ENCODE measurements around the gene LSAMP. TPM values are rescaled to one million over a fixed set of nuclear protein-coding genes. Genes with fewer than 3 reads are reported as not detected.

The LSAMP gene
- total RNA-seq, 1 donor from 2014 or later, result 10.2 TPM

GRCh38 chr3:116259984-116260383, 185.3 kb downstream of the LSAMP start:
- Histone ChIP-seq H3K4me3 (ENCODE audit: low read depth, low read length) (no peak overlapping the region), H3K36me3 (ENCODE audit: control insufficient read depth, insufficient read depth, low read length) (no peaks in the 10 kb centered on the region), H3K27me3 (ENCODE audit: control insufficient read depth, insufficient read depth, low read length) (no peaks in the 10 kb centered on the region)
- no peak for DNase-seq (ENCODE audit: low read depth)
- TF ChIP-seq, protein P1, sequence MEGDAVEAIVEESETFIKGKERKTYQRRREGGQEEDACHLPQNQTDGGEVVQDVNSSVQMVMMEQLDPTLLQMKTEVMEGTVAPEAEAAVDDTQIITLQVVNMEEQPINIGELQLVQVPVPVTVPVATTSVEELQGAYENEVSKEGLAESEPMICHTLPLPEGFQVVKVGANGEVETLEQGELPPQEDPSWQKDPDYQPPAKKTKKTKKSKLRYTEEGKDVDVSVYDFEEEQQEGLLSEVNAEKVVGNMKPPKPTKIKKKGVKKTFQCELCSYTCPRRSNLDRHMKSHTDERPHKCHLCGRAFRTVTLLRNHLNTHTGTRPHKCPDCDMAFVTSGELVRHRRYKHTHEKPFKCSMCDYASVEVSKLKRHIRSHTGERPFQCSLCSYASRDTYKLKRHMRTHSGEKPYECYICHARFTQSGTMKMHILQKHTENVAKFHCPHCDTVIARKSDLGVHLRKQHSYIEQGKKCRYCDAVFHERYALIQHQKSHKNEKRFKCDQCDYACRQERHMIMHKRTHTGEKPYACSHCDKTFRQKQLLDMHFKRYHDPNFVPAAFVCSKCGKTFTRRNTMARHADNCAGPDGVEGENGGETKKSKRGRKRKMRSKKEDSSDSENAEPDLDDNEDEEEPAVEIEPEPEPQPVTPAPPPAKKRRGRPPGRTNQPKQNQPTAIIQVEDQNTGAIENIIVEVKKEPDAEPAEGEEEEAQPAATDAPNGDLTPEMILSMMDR (IDR thresholded peaks at IDR 0.05; ENCODE audit: insufficient read depth, low read length, poor library complexity, severe bottlenecking), result no peak

DNA sequence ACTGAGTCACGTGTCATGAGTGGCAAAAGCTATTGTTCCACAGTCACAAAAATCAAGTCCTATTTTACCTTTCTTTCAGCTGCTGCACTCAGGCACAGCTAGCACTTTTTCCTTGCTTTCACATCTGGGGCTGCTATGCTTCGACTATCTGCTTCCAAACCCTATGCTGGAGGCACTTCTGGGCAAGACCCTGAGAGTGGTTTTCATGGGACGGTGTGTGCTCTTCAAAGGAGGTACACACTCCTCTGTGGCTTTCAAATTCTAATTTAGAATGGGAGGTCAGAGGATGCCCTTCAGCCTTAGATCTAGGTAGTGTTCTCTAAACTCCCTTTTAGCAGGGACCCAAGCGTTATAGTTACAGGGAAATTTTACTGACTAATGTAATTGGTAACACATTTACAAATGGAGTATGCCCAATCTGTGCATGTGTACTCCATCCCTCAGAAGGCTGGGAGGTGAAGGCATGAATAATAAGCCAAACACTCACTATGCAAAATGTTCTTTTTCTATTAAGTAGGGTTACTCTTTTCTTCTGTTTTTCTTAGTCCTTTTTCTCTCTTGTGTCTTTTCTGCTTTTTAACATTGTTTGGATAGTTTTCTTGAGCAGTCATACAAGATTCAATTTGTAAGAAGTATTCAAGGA, 188.3 kb downstream of the LSAMP start:
- peak; percentile 21 for DNase-seq (ENCODE audit: low read depth)

DNA sequence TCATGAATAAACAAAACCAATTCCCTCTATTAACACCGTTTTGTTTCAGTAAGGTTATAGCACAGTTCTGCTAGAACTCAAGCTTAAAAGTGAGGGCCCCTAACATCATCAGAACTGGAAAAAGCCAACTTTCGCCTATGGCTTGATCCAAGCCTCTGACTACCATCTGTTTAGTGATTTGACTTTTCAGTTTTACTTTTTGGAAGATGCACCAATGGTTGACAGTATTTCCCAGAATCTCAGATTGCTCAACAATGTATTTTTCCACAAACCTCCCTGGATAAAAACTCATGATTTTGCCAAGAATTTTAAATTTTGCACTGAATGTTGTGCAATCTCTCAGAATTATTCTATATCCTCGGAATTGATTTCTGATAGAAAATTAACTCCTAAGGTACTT, 190.7 kb downstream of the LSAMP start:
- DNase-seq (ENCODE audit: low read depth), result no peak
- H3K27me3 ChIP-seq (ENCODE audit: control insufficient read depth, insufficient read depth, low read length), result no peaks in the 10 kb centered on the region
- no peak overlapping the region for H3K4me3 ChIP-seq (ENCODE audit: low read depth, low read length)
- H3K36me3 ChIP-seq (ENCODE audit: control insufficient read depth, insufficient read depth, low read length), result no peaks in the 10 kb centered on the region
- TF ChIP-seq, protein P1 (IDR thresholded peaks at IDR 0.05; ENCODE audit: insufficient read depth, low read length, poor library complexity, severe bottlenecking), result no peak

More for the DNA sequence above, 188.3 kb downstream of the LSAMP start:
- no peaks in the 10 kb centered on the region for H3K27me3 ChIP-seq (ENCODE audit: control insufficient read depth, insufficient read depth, low read length)
- TF ChIP-seq, protein P1 (IDR thresholded peaks at IDR 0.05; ENCODE audit: insufficient read depth, low read length, poor library complexity, severe bottlenecking), result no peak
- H3K4me3 ChIP-seq (ENCODE audit: low read depth, low read length), result no peak overlapping the region
- no peaks in the 10 kb centered on the region for H3K36me3 ChIP-seq (ENCODE audit: control insufficient read depth, insufficient read depth, low read length)

DNA sequence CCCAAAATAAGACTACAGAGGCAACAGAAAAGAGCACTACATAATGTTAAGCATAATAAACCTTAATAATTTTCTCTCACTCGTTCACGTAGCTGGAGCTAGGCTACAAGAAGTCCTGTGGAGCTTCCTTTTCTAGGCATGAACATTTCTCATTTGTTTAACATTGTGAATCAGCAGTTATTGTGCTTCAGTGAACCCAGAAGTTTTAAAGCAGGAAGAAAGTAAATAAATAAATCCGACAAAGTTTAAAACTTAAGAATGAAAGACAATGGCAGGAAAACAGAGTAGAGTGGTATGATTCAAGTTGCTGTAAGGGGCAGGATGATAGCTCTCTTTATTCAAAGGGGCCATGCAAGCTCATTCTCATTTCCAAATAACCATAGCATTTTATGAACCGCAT, 191.8 kb downstream of the LSAMP start:
- Histone ChIP-seq H3K27me3 (ENCODE audit: control insufficient read depth, insufficient read depth, low read length) (no peaks in the 10 kb centered on the region), H3K36me3 (ENCODE audit: control insufficient read depth, insufficient read depth, low read length) (no peaks in the 10 kb centered on the region), H3K4me3 (ENCODE audit: low read depth, low read length) (no peak overlapping the region)
- DNase-seq (ENCODE audit: low read depth), result no peak
- TF ChIP-seq, protein P1 (IDR thresholded peaks at IDR 0.05; ENCODE audit: insufficient read depth, low read length, poor library complexity, severe bottlenecking), result no peak

GRCh38 chr3:116247605-116248004, 197.7 kb downstream of the LSAMP start:
- Histone ChIP-seq H3K4me3 (ENCODE audit: low read depth, low read length) (no peak overlapping the region), H3K27me3 (ENCODE audit: control insufficient read depth, insufficient read depth, low read length) (no peaks in the 10 kb centered on the region), H3K36me3 (ENCODE audit: control insufficient read depth, insufficient read depth, low read length) (no peaks in the 10 kb centered on the region)
- TF ChIP-seq, protein P1 (IDR thresholded peaks at IDR 0.05; ENCODE audit: insufficient read depth, low read length, poor library complexity, severe bottlenecking), result no peak
- DNase-seq (ENCODE audit: low read depth), result no peak

DNA sequence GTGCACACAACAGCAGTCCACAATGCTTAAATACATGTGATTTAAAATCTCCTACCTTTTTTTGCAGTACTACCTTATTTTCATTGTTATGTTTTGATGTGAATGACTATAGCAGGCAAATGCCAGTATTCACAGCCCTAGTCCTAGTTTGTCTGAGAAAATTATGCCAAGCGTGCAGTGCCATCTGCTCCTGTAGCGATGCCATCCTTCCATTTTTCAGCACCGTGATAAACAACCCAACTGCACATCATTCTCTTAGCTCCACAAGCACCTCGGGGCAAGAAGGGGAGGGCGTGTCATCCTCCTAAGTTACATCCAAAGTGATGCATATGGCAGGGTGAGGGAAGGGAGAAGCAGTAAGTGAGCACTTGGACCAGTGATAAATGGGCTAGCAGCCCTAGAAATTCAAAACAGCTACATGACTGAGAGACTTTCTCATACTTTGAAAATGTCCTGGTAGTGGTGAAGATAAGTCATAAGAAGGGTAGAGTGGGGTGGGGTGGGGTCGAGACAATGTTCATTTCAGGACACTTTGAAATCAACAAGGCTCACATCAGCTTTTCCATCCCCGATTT, 198.8 kb downstream of the LSAMP start:
- Histone ChIP-seq H3K36me3 (ENCODE audit: control insufficient read depth, insufficient read depth, low read length) (no peaks in the 10 kb centered on the region), H3K27me3 (ENCODE audit: control insufficient read depth, insufficient read depth, low read length) (no peaks in the 10 kb centered on the region), H3K4me3 (ENCODE audit: low read depth, low read length) (no peak overlapping the region)
- no peak for DNase-seq (ENCODE audit: low read depth)
- TF ChIP-seq, protein P1 (IDR thresholded peaks at IDR 0.05; ENCODE audit: insufficient read depth, low read length, poor library complexity, severe bottlenecking), result no peak

Data from kidney epithelial cell (primary cell).